ENCODE data around the gene TMEM37. TPM values are rescaled to one million over a fixed set of nuclear protein-coding genes. Genes with fewer than 3 reads are reported as not detected.

The TMEM37 gene
- total and polyA plus RNA-seq, 2 experiments from 2014 or later: 52.6 to 123 TPM

DNA sequence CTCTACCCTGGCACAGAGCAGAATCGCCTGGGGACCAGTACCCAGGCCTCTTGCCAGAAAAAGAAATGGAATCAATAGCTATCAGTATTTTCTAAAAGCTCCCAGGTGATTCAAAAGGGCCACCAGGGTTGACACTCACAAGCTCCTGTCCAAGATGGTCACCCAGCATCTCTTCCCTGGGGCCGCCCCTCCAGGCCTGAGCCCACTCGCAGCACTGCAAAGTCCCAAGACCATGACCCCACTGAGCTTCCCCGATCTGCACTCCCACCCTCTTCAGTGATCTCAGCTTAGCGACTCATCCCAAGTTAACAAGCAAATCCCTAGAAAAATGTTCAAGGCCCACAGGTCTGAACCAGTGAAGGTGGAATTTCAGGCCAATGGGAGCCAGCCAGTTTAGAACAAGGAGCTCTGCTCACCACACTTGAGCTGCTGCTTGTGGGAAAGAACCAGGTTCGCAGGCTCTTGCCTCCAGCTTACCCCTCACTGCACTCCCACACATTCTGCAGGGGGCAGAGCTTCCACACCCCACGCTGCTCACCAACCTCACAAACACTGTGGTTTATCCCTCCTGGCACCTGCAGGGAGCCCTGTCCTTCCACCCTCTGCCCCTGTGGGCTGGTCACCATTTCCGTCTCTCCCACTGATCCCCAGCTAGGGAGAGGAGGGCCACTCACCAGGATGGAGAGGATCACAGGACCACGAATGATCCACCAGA is 19.8 kb downstream of the TMEM37 start:
- TF ChIP-seq, protein P1, sequence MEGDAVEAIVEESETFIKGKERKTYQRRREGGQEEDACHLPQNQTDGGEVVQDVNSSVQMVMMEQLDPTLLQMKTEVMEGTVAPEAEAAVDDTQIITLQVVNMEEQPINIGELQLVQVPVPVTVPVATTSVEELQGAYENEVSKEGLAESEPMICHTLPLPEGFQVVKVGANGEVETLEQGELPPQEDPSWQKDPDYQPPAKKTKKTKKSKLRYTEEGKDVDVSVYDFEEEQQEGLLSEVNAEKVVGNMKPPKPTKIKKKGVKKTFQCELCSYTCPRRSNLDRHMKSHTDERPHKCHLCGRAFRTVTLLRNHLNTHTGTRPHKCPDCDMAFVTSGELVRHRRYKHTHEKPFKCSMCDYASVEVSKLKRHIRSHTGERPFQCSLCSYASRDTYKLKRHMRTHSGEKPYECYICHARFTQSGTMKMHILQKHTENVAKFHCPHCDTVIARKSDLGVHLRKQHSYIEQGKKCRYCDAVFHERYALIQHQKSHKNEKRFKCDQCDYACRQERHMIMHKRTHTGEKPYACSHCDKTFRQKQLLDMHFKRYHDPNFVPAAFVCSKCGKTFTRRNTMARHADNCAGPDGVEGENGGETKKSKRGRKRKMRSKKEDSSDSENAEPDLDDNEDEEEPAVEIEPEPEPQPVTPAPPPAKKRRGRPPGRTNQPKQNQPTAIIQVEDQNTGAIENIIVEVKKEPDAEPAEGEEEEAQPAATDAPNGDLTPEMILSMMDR (IDR thresholded peaks at IDR 0.05; ENCODE audit: poor library complexity): no peak
- TF ChIP-seq EZH2 (IDR thresholded peaks at IDR 0.05; ENCODE audit: borderline replicate concordance) (no peak), EZH2phosphoT487 (IDR thresholded peaks at IDR 0.05; ENCODE audit: low read depth, severe bottlenecking, unreplicated experiment) (no peak)
- no peaks in the 10 kb centered on the region for H3K36me3 ChIP-seq (replicated peaks; ENCODE audit: insufficient read depth, low read depth)
- 86% methylated on average over 9 of the region's 9 CpGs for WGBS (ENCODE audit: low lambda C conversion rate, missing lambda C conversion rate)
- no peak overlapping the region for H3K27ac ChIP-seq
- no peaks in the 10 kb centered on the region for H3K79me2 ChIP-seq
- DNase-seq (ENCODE audit: low spot score): no peak
- H2AFZ ChIP-seq: no peak overlapping the region
- H3K9me2 ChIP-seq (replicated peaks; ENCODE audit: insufficient read depth): no peaks in the 10 kb centered on the region
- no peaks in the 10 kb centered on the region for H3K9me3 ChIP-seq (ENCODE audit: low read depth)
- H3K4me3 ChIP-seq: no peak overlapping the region
- H3K4me1 ChIP-seq (ENCODE audit: insufficient read depth): no peaks in the 10 kb centered on the region
- H3K4me2 ChIP-seq: no peak overlapping the region
- no peaks in the 10 kb centered on the region for H4K20me1 ChIP-seq (ENCODE audit: insufficient read depth, poor library complexity, severe bottlenecking)
- H3K27me3 ChIP-seq: no peaks in the 10 kb centered on the region

DNA sequence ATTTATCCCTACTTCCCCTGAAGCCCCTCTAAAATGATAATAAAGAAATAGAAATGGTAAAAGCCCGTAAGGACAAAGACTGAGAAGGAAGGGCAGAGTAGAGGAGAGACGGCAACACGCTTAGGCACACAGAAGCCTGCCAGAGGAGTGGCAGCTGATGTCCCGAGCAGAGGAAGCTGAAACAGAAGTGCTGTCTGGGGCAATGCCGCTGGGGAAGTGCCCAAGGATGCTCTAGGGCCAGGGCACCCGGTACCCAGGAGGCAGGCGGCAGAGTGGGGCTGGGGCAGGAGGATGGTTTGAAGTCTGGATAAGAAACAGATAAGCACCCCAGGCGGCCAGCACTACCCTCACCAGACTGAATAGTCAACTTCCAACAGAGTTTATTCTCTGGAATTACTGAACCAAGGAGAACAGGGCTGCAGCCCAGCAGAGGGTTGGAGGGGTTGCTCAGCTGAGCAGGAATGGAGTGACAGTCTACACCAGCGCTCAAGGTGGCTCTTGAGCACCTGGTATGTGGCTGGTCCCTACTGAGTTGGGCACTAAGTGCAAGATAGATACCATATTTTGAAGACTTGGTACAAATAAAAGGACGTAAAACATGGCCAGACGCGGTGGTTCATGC is 22.4 kb downstream of the TMEM37 start:
- no peak overlapping the region for H2AFZ ChIP-seq
- H4K20me1 ChIP-seq (ENCODE audit: insufficient read depth, poor library complexity, severe bottlenecking): no peaks in the 10 kb centered on the region
- H3K27me3 ChIP-seq: no peaks in the 10 kb centered on the region
- no peaks in the 10 kb centered on the region for H3K4me1 ChIP-seq (ENCODE audit: insufficient read depth)
- TF ChIP-seq, protein P1 (IDR thresholded peaks at IDR 0.05; ENCODE audit: poor library complexity): no peak
- TF ChIP-seq EZH2 (IDR thresholded peaks at IDR 0.05; ENCODE audit: borderline replicate concordance): no peak
- TF ChIP-seq EZH2phosphoT487 (IDR thresholded peaks at IDR 0.05; ENCODE audit: low read depth, severe bottlenecking, unreplicated experiment): no peak
- H3K9me2 ChIP-seq (replicated peaks; ENCODE audit: insufficient read depth): no peaks in the 10 kb centered on the region
- 71% methylated on average over 12 of the region's 12 CpGs for WGBS (ENCODE audit: low lambda C conversion rate, missing lambda C conversion rate)
- H3K36me3 ChIP-seq (replicated peaks; ENCODE audit: insufficient read depth, low read depth): no peaks in the 10 kb centered on the region
- H3K4me2 ChIP-seq: no peak overlapping the region
- DNase-seq (ENCODE audit: low spot score): no peak
- no peaks in the 10 kb centered on the region for H3K79me2 ChIP-seq
- no peak overlapping the region for H3K4me3 ChIP-seq
- H3K27ac ChIP-seq: no peak overlapping the region
- H3K9me3 ChIP-seq (ENCODE audit: low read depth): no peaks in the 10 kb centered on the region

DNA sequence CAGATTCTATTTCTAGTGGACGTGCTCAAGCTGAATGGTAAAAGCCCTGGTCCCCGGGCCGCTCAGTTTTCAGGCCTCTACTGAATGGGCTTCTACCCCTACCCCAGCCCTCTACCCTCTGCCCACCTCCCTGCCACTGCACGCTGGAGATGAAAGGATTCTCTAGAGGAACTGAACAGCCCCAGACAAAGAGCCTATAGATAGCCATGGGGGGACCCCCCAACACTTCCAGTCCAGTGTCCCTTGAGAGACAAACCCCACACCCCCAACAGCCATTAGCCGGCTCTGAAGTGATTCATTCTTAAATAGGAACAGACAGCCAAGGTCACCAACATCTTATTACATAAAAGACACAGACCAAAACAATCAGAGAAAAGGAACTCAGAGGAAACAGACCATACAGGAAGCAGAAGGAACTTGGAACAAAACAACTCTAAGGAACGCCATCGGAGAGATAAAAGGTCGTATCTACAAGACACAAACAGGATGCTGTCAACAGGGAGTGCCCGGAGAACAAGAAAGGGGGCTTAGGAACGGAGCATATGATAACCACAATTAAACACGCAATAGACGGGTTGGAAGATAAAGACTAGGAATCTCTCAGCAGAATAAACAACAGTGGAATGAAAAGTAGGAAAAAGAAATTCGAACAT is 23.5 kb downstream of the TMEM37 start:
- TF ChIP-seq, protein P1 (IDR thresholded peaks at IDR 0.05; ENCODE audit: poor library complexity): no peak
- TF ChIP-seq EZH2phosphoT487 (IDR thresholded peaks at IDR 0.05; ENCODE audit: low read depth, severe bottlenecking, unreplicated experiment): no peak
- no peak for DNase-seq (ENCODE audit: low spot score)
- H3K79me2 ChIP-seq: no peaks in the 10 kb centered on the region
- no peak overlapping the region for H2AFZ ChIP-seq
- no peaks in the 10 kb centered on the region for H3K9me3 ChIP-seq (ENCODE audit: low read depth)
- H3K36me3 ChIP-seq (replicated peaks; ENCODE audit: insufficient read depth, low read depth): no peaks in the 10 kb centered on the region
- WGBS (ENCODE audit: low lambda C conversion rate, missing lambda C conversion rate): 51% methylated on average over 13 of the region's 13 CpGs
- H3K27me3 ChIP-seq: no peaks in the 10 kb centered on the region
- H3K9me2 ChIP-seq (replicated peaks; ENCODE audit: insufficient read depth): no peaks in the 10 kb centered on the region
- no peak overlapping the region for H3K4me2 ChIP-seq
- H4K20me1 ChIP-seq (ENCODE audit: insufficient read depth, poor library complexity, severe bottlenecking): no peaks in the 10 kb centered on the region
- no peak overlapping the region for H3K27ac ChIP-seq
- no peak overlapping the region for H3K4me3 ChIP-seq
- no peaks in the 10 kb centered on the region for H3K4me1 ChIP-seq (ENCODE audit: insufficient read depth)
